ENCODE results near the gene SLIT1. TPM values are rescaled to one million over a fixed set of nuclear protein-coding genes. Genes with fewer than 3 reads are reported as not detected.

The SLIT1 gene
- total and polyA plus RNA-seq, 2 of the 8 experiments (the other 6 are each of a cell fraction or from before 2014, with no cell fraction given) = 0.70 to 0.88 TPM

DNA sequence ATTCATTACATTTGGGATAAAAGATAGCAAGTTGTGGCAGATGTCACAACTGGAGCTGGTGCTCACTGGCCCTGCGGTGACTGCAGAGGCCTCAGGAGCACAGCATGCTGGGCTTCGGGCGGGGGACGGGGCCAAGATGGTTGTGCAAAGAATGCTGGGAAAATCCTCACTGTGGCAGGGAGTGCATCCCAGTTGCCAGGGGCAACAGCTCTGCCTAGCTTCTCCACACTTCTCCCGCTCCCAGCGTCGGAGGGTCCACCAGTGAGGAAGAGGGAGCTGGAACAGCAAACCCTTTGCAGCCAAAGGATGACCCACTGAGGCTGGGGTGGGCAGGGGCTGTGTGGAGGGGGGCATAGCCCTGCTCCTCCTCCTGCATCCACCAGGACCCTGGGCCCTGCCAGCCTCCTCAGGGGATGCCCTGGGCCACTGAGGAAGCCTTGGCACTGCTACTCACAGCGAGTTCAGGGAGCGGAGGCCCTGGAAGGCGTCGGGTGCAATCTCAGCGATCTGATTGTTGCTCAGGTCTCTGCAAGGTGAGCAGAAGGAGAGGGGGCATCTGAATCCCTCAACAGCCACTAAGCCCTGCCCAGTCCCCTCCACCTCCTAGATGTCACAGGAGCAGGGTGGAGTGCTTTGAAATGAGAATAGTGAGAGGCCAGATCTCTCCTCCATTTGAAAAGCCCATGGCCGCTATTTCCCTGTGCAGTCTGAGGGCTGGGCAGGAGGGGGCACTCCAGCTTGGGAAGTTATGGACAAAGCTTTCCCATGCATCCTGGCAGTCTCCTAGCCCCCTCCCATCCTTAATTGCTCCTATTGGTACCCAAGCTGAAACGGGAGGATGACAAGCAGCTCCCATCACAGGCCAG lies 126.5 kb downstream of the SLIT1 start (continued):
- TF ChIP-seq CTCF (IDR thresholded peaks at IDR 0.05; ENCODE audit: control extremely low read depth in 1 of 3, insufficient read depth in 1 of 3, low read depth in 1 of 3, low read length in 3 of 3) (peak; percentile 68 to 71 (median 69)), SIRT6 (IDR thresholded peaks at IDR 0.05; ENCODE audit: low read length) (no peak)

All from H1 (cell line).